Neural cell (in vitro differentiated cells): Measurements from ENCODE around the gene CCL2. TPM values are rescaled to one million over a fixed set of nuclear protein-coding genes. Genes with fewer than 3 reads are reported as not detected.

ENCODE experiments used
- H2AFZ ChIP-seq: fragments of 200-600, 300-800 bp; sonication (generic), shearing (Covaris generic); 2 replicates; pipeline ENCODE4 v1.6.0; 2014; ENCODE audit warnings: low read depth, mild to moderate bottlenecking, antibody characterized with exemption, low read length, moderate library complexity
- H3F3A ChIP-seq: fragments of 200-600 bp; shearing (Covaris generic); 2 replicates; pipeline ENCODE4 v1.6.1; 2016; ENCODE audit warnings: mild to moderate bottlenecking, moderate library complexity, mixed read lengths, antibody characterized with exemption, low read length; ENCODE audit not compliant: insufficient read depth, poor library complexity, severe bottlenecking
- H3K27ac ChIP-seq: fragments of 200-600, 300-800 bp; sonication (generic), shearing (Covaris generic); 2 replicates; pipeline ENCODE4 v1.5.1; 2014; ENCODE audit warnings: mild to moderate bottlenecking, low read length, moderate library complexity
- H3K27me3 ChIP-seq: fragments of 300-800, 200-600 bp; sonication (generic), shearing (Covaris generic); 2 replicates; pipeline ENCODE4 v1.6.0; 2014; ENCODE audit warnings: mild to moderate bottlenecking, low read depth, low read length, moderate library complexity; ENCODE audit not compliant: insufficient read depth
- H3K36me3 ChIP-seq: fragments of 300-800, 200-600 bp; sonication (generic), shearing (Covaris generic); 2 replicates; pipeline ENCODE4 v1.5.1; 2014; ENCODE audit warnings: mild to moderate bottlenecking, antibody characterized with exemption, low read length, moderate library complexity; ENCODE audit not compliant: insufficient read depth
- H3K4me2 ChIP-seq: fragments of 300-800, 200-600 bp; sonication (generic), shearing (Covaris generic); 2 replicates; pipeline ENCODE4 v1.6.0; 2014; ENCODE audit warnings: mild to moderate bottlenecking, low read length
- H3K4me3 ChIP-seq: fragments of 300-800, 200-600 bp; sonication (generic), shearing (Covaris generic); 2 replicates; pipeline ENCODE4 v1.5.1; 2014; ENCODE audit warnings: mild to moderate bottlenecking, low read length, moderate library complexity
- H3K79me2 ChIP-seq: fragments of 200-600 bp; shearing (Covaris generic); replicated peaks from 2 replicates; pipeline ENCODE4 v1.6.0; 2014; ENCODE audit warnings: mild to moderate bottlenecking, low read length, moderate library complexity; ENCODE audit not compliant: insufficient read depth
- H3K9ac ChIP-seq: fragments of 300-800, 200-600 bp; sonication (generic), shearing (Covaris generic); 2 replicates; pipeline ENCODE4 v1.6.1; 2016; ENCODE audit warnings: mild to moderate bottlenecking, low read length, mixed read lengths
- H3K9me2 ChIP-seq: fragments of 200-600 bp; shearing (Covaris generic); 2 replicates; pipeline ENCODE4 v1.6.1; 2016; ENCODE audit warnings: mild to moderate bottlenecking, low read length, mixed read lengths; ENCODE audit not compliant: insufficient read depth
- H3K9me3 ChIP-seq: fragments of 200-600, 300-800 bp; sonication (generic), shearing (Covaris generic); 2 replicates; pipeline ENCODE4 v1.6.1; 2016; ENCODE audit warnings: mild to moderate bottlenecking, mixed run types, low read length, moderate library complexity, mixed read lengths
- H4K20me1 ChIP-seq: fragments of 200-600 bp; shearing (Covaris generic); 2 replicates; pipeline ENCODE4 v1.6.1; 2016; ENCODE audit warnings: mild to moderate bottlenecking, mixed run types; ENCODE audit not compliant: insufficient read depth
- EP300 ChIP-seq: fragments of 450-650 bp; conservative IDR thresholded peaks from 2 replicates; pipeline ENCODE4 v1.6.1; 2014; ENCODE audit warnings: antibody characterized with exemption, mild to moderate bottlenecking, moderate library complexity; ENCODE audit not compliant: poor library complexity, severe bottlenecking
- EZH2 ChIP-seq: fragments of 200-600, 300-800 bp; shearing (Covaris generic), sonication (generic); IDR thresholded peaks from 2 replicates; pipeline ENCODE4 v1.6.1; 2014; ENCODE audit warnings: antibody characterized with exemption, low read length, borderline replicate concordance, mild to moderate bottlenecking; ENCODE audit not compliant: insufficient read depth, poor library complexity, severe bottlenecking
- MXI1 ChIP-seq: fragments of 450-650 bp; conservative IDR thresholded peaks from 2 replicates; pipeline ENCODE4 v1.6.1; 2014; ENCODE audit warnings: antibody characterized with exemption, mild to moderate bottlenecking; ENCODE audit not compliant: poor library complexity, severe bottlenecking
- POLR2AphosphoS5 ChIP-seq: IDR thresholded peaks from 2 replicates; pipeline ENCODE4 v1.6.1; 2012
- RAD21 ChIP-seq: fragments of 450-650 bp; conservative IDR thresholded peaks from 2 replicates; pipeline ENCODE4 v1.6.1; 2014; ENCODE audit warnings: antibody characterized with exemption, mild to moderate bottlenecking, moderate library complexity
- SMC3 ChIP-seq: fragments of 450-650 bp; conservative IDR thresholded peaks from 2 replicates; pipeline ENCODE4 v1.6.1; 2014; ENCODE audit warnings: antibody characterized with exemption, mild to moderate bottlenecking, moderate library complexity; ENCODE audit not compliant: poor library complexity
- TAF1 ChIP-seq: IDR thresholded peaks from 2 replicates; pipeline ENCODE4 v1.6.1; 2012; ENCODE audit warnings: low read depth
- polyA plus RNA-seq: library from polyadenylated mRNA; depleted of rRNA; stranded (reverse); fragments of >200 nt; gene quantifications from 2 replicates; pipeline ENCODE4 v1.2.3, GENCODE V29; 2014
- TF ChIP-seq, protein P1 (sequence below): IDR thresholded peaks from 2 replicates; pipeline ENCODE4 v1.6.1; 2012; ENCODE audit warnings: borderline replicate concordance
- TF ChIP-seq, protein P2 (sequence below): fragments of 450-650 bp; IDR thresholded peaks from 2 replicates; pipeline ENCODE4 v1.5.1; 2014; ENCODE audit warnings: antibody characterized with exemption, mild to moderate bottlenecking, moderate library complexity; ENCODE audit not compliant: poor library complexity, severe bottlenecking

The CCL2 gene
- polyA plus RNA-seq, 1 donor from 2014 or later: 0.57 TPM

GRCh38 chr17:34253139-34253525 lies 2.0 kb upstream of the CCL2 start:
- H2AFZ ChIP-seq: no peak overlapping the region
- no peak overlapping the region for H3K27ac ChIP-seq
- TF ChIP-seq RAD21: no peak
- TF ChIP-seq EP300: no peak
- TF ChIP-seq TAF1: no peak
- no peak for TF ChIP-seq SMC3
- no peak for TF ChIP-seq MXI1
- TF ChIP-seq, protein P1, sequence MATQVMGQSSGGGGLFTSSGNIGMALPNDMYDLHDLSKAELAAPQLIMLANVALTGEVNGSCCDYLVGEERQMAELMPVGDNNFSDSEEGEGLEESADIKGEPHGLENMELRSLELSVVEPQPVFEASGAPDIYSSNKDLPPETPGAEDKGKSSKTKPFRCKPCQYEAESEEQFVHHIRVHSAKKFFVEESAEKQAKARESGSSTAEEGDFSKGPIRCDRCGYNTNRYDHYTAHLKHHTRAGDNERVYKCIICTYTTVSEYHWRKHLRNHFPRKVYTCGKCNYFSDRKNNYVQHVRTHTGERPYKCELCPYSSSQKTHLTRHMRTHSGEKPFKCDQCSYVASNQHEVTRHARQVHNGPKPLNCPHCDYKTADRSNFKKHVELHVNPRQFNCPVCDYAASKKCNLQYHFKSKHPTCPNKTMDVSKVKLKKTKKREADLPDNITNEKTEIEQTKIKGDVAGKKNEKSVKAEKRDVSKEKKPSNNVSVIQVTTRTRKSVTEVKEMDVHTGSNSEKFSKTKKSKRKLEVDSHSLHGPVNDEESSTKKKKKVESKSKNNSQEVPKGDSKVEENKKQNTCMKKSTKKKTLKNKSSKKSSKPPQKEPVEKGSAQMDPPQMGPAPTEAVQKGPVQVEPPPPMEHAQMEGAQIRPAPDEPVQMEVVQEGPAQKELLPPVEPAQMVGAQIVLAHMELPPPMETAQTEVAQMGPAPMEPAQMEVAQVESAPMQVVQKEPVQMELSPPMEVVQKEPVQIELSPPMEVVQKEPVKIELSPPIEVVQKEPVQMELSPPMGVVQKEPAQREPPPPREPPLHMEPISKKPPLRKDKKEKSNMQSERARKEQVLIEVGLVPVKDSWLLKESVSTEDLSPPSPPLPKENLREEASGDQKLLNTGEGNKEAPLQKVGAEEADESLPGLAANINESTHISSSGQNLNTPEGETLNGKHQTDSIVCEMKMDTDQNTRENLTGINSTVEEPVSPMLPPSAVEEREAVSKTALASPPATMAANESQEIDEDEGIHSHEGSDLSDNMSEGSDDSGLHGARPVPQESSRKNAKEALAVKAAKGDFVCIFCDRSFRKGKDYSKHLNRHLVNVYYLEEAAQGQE: no peak
- no peak for TF ChIP-seq POLR2AphosphoS5
- TF ChIP-seq EZH2: no peak
- TF ChIP-seq, protein P2, sequence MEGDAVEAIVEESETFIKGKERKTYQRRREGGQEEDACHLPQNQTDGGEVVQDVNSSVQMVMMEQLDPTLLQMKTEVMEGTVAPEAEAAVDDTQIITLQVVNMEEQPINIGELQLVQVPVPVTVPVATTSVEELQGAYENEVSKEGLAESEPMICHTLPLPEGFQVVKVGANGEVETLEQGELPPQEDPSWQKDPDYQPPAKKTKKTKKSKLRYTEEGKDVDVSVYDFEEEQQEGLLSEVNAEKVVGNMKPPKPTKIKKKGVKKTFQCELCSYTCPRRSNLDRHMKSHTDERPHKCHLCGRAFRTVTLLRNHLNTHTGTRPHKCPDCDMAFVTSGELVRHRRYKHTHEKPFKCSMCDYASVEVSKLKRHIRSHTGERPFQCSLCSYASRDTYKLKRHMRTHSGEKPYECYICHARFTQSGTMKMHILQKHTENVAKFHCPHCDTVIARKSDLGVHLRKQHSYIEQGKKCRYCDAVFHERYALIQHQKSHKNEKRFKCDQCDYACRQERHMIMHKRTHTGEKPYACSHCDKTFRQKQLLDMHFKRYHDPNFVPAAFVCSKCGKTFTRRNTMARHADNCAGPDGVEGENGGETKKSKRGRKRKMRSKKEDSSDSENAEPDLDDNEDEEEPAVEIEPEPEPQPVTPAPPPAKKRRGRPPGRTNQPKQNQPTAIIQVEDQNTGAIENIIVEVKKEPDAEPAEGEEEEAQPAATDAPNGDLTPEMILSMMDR: no peak
- peaks cover 3% of the 10 kb centered on the region for H3F3A ChIP-seq
- H3K4me3 ChIP-seq: no peak overlapping the region
- no peaks in the 10 kb centered on the region for H3K9me2 ChIP-seq
- H4K20me1 ChIP-seq: no peaks in the 10 kb centered on the region
- no peaks in the 10 kb centered on the region for H3K9me3 ChIP-seq
- no peak overlapping the region for H3K4me2 ChIP-seq
- H3K9ac ChIP-seq: no peak overlapping the region
- no peaks in the 10 kb centered on the region for H3K79me2 ChIP-seq
- H3K27me3 ChIP-seq: no peaks in the 10 kb centered on the region
- H3K36me3 ChIP-seq: no peaks in the 10 kb centered on the region

DNA sequence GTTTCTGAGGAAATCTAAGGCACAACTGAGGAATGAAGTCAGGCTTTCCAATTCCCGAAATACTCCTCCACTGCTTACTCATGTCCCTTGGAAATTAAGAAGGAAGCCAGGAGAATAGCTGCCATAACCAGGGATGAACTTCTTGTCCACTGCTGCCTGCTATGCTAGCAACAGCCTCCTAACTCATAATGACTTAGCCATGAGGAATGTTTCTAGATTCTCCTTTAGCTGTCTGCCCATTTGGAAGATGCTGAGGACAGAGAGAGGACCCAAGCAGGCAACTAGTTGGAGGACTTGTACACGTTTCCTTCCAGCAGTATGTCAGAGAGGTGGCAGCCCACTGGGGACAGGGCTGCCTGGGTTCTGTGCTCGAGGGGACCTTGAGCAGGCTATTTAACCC lies 939 bp upstream of the CCL2 start:
- H3K4me3 ChIP-seq: peak overlapping the region; percentile 55
- no peak overlapping the region for H2AFZ ChIP-seq
- TF ChIP-seq RAD21 (no peak), TAF1 (no peak), POLR2AphosphoS5 (no peak), EP300 (no peak), MXI1 (no peak), SMC3 (no peak), EZH2 (no peak)
- TF ChIP-seq, protein P2: no peak
- TF ChIP-seq, protein P1: no peak
- no peak overlapping the region for H3K4me2 ChIP-seq
- no peaks in the 10 kb centered on the region for H3K27me3 ChIP-seq
- H3F3A ChIP-seq: peaks cover 3% of the 10 kb centered on the region
- no peaks in the 10 kb centered on the region for H3K36me3 ChIP-seq
- H3K79me2 ChIP-seq: no peaks in the 10 kb centered on the region
- H3K9me2 ChIP-seq: no peaks in the 10 kb centered on the region
- no peak overlapping the region for H3K27ac ChIP-seq
- no peaks in the 10 kb centered on the region for H3K9me3 ChIP-seq
- H3K9ac ChIP-seq: peak overlapping the region; percentile 39
- no peaks in the 10 kb centered on the region for H4K20me1 ChIP-seq
